Measurements from ENCODE around the gene C22orf15.

Gene C22orf15

DNA sequence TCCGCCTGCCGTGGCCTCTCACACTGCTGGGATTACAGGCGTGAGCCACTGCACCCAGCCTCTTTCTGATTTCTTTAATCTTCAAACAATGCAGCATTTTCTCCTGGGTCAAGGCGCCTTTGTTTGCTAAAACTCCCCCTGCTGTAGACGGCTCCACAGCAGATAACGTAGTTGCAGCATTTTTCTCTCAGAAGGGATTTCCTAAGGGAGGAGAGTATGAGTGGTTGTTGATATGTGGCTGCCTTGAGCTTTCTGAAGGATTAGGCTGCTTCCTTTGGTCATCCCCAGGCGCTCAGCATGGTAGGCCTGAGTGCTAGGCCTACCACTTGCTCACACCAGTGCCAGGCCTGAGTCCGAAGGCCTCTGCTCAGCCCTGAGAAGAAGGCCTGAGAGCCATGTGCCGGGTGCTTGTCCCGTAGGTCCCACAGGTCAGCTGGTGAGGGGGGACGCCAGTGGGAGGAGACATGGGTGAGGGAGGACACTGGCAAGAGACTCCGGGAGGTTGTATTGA, 42.0 kb downstream of the C22orf15 start:
- DNase-seq = no peak

GRCh38 chr22:23806837-23807236, 44.0 kb downstream of the C22orf15 start:
- Mint-ChIP-seq H3K27ac (no peak overlapping the region), H3K27me3 (ENCODE audit: low read depth, poor library complexity) (peaks cover 3% of the 10 kb centered on the region), H3K36me3 (ENCODE audit: low read depth) (peaks cover 80% of the 10 kb centered on the region), H3K4me3 (no peak overlapping the region), H3K4me1 (peaks cover 8% of the 10 kb centered on the region), H3K9me3 (no peaks in the 10 kb centered on the region)
- TF ChIP-seq, protein P1, sequence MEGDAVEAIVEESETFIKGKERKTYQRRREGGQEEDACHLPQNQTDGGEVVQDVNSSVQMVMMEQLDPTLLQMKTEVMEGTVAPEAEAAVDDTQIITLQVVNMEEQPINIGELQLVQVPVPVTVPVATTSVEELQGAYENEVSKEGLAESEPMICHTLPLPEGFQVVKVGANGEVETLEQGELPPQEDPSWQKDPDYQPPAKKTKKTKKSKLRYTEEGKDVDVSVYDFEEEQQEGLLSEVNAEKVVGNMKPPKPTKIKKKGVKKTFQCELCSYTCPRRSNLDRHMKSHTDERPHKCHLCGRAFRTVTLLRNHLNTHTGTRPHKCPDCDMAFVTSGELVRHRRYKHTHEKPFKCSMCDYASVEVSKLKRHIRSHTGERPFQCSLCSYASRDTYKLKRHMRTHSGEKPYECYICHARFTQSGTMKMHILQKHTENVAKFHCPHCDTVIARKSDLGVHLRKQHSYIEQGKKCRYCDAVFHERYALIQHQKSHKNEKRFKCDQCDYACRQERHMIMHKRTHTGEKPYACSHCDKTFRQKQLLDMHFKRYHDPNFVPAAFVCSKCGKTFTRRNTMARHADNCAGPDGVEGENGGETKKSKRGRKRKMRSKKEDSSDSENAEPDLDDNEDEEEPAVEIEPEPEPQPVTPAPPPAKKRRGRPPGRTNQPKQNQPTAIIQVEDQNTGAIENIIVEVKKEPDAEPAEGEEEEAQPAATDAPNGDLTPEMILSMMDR (IDR thresholded peaks at IDR 0.05) = no peak
- DNase-seq = no peak

More for the DNA sequence above, 42.0 kb downstream of the C22orf15 start:
- TF ChIP-seq, protein P1 (IDR thresholded peaks at IDR 0.05) = no peak
- Mint-ChIP-seq H3K9me3 (no peaks in the 10 kb centered on the region), H3K4me1 (peaks cover 8% of the 10 kb centered on the region), H3K27me3 (ENCODE audit: low read depth, poor library complexity) (peaks cover 3% of the 10 kb centered on the region), H3K36me3 (ENCODE audit: low read depth) (peaks cover 77% of the 10 kb centered on the region), H3K4me3 (no peak overlapping the region), H3K27ac (peak overlapping the region; percentile 25)

GRCh38 chr22:23812378-23812777, 49.6 kb downstream of the C22orf15 start:
- no peaks in the 10 kb centered on the region for H3K27me3 Mint-ChIP-seq (ENCODE audit: low read depth, poor library complexity)

More at GRCh38 chr22:23812378-23812777, 49.6 kb downstream of the C22orf15 start:
- peaks cover 77% of the 10 kb centered on the region for H3K36me3 Mint-ChIP-seq (ENCODE audit: low read depth)
- H3K4me1 Mint-ChIP-seq = no peaks in the 10 kb centered on the region
- H3K4me3 Mint-ChIP-seq = no peak overlapping the region
- no peak for DNase-seq
- no peak overlapping the region for H3K27ac Mint-ChIP-seq
- no peaks in the 10 kb centered on the region for H3K9me3 Mint-ChIP-seq
- TF ChIP-seq, protein P1 (IDR thresholded peaks at IDR 0.05) = no peak
